Caco-2 (cell line): ENCODE measurements around the gene AK3. TPM values are rescaled to one million over a fixed set of nuclear protein-coding genes. Genes with fewer than 3 reads are reported as not detected.

ENCODE experiments used
- BruUV-seq: library from RNA; stranded (reverse); fragments of 400-500 nt; replicated peaks from 2 replicates; lab custom pipeline; 2021; lab: Mats Ljungman, UMichigan
- CTCF ChIA-PET: fragments of 300-600 bp; sonication (Branson Sonifier 250); formaldehyde crosslinking; loops from one replicate; lab custom pipeline; 2022; ENCODE audit warnings: antibody characterized with exemption; lab: Charles Lee
- POLR2A ChIA-PET: fragments of 300-600 bp; sonication (Branson Sonifier 250); formaldehyde crosslinking; loops from one replicate; lab custom pipeline; 2022; ENCODE audit warnings: antibody characterized with exemption; lab: Charles Lee
- DNase-seq, 2 experiments: peaks; one replicate each; pipeline versions ENCODE4 v3.0.0 to v3.0.0-alpha.2; 2020 to 2022
- H3K27me3 ChIP-seq: replicated peaks from 2 replicates; pipeline ENCODE4 v1.6.0; 2011; ENCODE audit warnings: low read length; ENCODE audit not compliant: control insufficient read depth, insufficient read depth
- H3K36me3 ChIP-seq: 2 replicates; pipeline ENCODE4 v1.5.1; 2011; ENCODE audit warnings: low read length; ENCODE audit not compliant: control insufficient read depth, insufficient read depth
- H3K4me1 ChIP-seq: fragments of 250-450 bp; sonication (Bioruptor Pico); 2 replicates; pipeline ENCODE4 v1.5.1; 2020; ENCODE audit warnings: mild to moderate bottlenecking
- H3K4me3 ChIP-seq: 2 replicates; pipeline ENCODE4 v1.5.1; 2011; ENCODE audit warnings: low read depth, mild to moderate bottlenecking, control low read depth, low read length
- H3K9me3 ChIP-seq: fragments of 250-450 bp; sonication (Bioruptor Pico); 2 replicates; pipeline ENCODE4 v1.5.1; 2020; ENCODE audit warnings: mild to moderate bottlenecking, moderate library complexity
- H3K27ac Mint-ChIP-seq: one replicate; pipeline ENCODE4 v1.8.0; 2022; ENCODE audit warnings: mixed read lengths; ENCODE audit not compliant: unreplicated experiment
- H3K27me3 Mint-ChIP-seq: one replicate; pipeline ENCODE4 v1.8.0; 2022; ENCODE audit warnings: mixed read lengths; ENCODE audit not compliant: insufficient read depth, unreplicated experiment
- H3K36me3 Mint-ChIP-seq: one replicate; pipeline ENCODE4 v1.8.0; 2022; ENCODE audit warnings: mild to moderate bottlenecking, mixed read lengths; ENCODE audit not compliant: insufficient read depth, unreplicated experiment
- H3K4me1 Mint-ChIP-seq: one replicate; pipeline ENCODE4 v1.8.0; 2022; ENCODE audit warnings: low read depth, mixed read lengths; ENCODE audit not compliant: unreplicated experiment
- H3K4me3 Mint-ChIP-seq: one replicate; pipeline ENCODE4 v1.8.0; 2022; ENCODE audit warnings: mild to moderate bottlenecking, moderate library complexity, mixed read lengths; ENCODE audit not compliant: unreplicated experiment
- H3K9me3 Mint-ChIP-seq: one replicate; pipeline ENCODE4 v1.8.0; 2022; ENCODE audit warnings: mixed read lengths; ENCODE audit not compliant: unreplicated experiment
- intact Hi-C: fragments of 100-400 bp; cut with micrococcal nuclease; formaldehyde crosslinking; loops from one replicate; pipeline ENCODE4 v1.10.0; 2022; ENCODE audit not compliant: unreplicated experiment
- total RNA-seq: library from RNA; stranded (reverse); gene quantifications from 2 replicates; pipeline ENCODE4 v1.2.3, GENCODE V29; 2022
- TF ChIP-seq, protein P1 (sequence below), 2 experiments: fragments of 200-600 bp in 1 of 2; IDR thresholded peaks; 1 replicate in 1 of 2; 2 replicates in 1 of 2; pipeline versions ENCODE4 v1.5.1 to v1.8.0; 2011 to 2022; ENCODE audit warnings: antibody characterized with exemption in 1 of 2, control low read depth in 1 of 2, inconsistent platforms in 1 of 2, low read depth in 1 of 2, low read length in 1 of 2, mild to moderate bottlenecking in 1 of 2, moderate library complexity in 1 of 2; ENCODE audit not compliant: insufficient read depth in 1 of 2, severe bottlenecking in 1 of 2, unreplicated experiment in 1 of 2

The AK3 gene
- total RNA-seq, 1 experiment from 2014 or later: 32.0 TPM

DNA sequence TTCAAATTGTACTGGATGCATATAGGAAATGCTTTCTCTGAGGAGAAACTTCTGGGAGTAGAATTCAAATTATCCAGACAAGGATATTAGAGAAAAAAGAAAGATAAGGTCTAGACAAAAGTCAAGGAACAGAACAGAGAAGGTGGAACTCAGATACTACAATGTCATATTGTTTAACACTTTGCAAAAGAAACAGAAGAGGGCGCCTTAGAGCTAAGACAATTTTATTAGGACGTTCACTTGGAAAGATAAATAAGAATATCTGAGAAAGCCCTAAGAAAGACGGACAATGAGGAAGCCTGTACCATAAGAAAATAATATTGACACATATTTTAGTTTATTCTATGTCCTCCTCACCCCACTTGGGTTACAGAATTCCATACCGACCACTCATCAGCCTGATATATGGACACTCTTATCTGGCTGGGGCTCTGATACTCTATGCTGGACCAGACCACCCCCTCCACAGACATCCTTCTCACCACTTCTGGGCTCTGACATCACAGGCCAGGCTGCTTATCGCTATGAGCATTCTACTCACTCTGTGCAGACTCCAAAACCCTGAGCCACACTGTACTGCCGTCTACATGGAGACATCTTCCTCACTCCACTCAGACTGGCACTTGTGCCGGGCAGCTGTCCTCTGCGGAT, 9.1 kb upstream of the AK3 start:
- Histone ChIP-seq H3K4me1 (no peaks in the 10 kb centered on the region), H3K36me3 (no peaks in the 10 kb centered on the region), H3K27me3 (no peaks in the 10 kb centered on the region), H3K9me3 (no peaks in the 10 kb centered on the region), H3K4me3 (no peak overlapping the region)
- BruUV-seq: no TSS peak
- CTCF ChIA-PET: interaction anchor here (0.5 to 1.0 kb wide), 3 partner anchors 9 to 160 kb away, joined by 3 to 10 read pairs (median 6); partner anchors contain the start of gene AK3
- Mint-ChIP-seq H3K9me3 (no peaks in the 10 kb centered on the region), H3K4me1 (peaks cover 6% of the 10 kb centered on the region), H3K4me3 (no peak overlapping the region), H3K27me3 (peaks cover 6% of the 10 kb centered on the region), H3K27ac (no peak overlapping the region), H3K36me3 (peaks cover 5% of the 10 kb centered on the region)
- peak in 1 of 2 experiments; percentile 12 for DNase-seq
- TF ChIP-seq, protein P1, sequence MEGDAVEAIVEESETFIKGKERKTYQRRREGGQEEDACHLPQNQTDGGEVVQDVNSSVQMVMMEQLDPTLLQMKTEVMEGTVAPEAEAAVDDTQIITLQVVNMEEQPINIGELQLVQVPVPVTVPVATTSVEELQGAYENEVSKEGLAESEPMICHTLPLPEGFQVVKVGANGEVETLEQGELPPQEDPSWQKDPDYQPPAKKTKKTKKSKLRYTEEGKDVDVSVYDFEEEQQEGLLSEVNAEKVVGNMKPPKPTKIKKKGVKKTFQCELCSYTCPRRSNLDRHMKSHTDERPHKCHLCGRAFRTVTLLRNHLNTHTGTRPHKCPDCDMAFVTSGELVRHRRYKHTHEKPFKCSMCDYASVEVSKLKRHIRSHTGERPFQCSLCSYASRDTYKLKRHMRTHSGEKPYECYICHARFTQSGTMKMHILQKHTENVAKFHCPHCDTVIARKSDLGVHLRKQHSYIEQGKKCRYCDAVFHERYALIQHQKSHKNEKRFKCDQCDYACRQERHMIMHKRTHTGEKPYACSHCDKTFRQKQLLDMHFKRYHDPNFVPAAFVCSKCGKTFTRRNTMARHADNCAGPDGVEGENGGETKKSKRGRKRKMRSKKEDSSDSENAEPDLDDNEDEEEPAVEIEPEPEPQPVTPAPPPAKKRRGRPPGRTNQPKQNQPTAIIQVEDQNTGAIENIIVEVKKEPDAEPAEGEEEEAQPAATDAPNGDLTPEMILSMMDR (IDR thresholded peaks at IDR 0.05; ENCODE audit: insufficient read depth in 1 of 2, low read depth in 1 of 2, low read length in 1 of 2, severe bottlenecking in 1 of 2, unreplicated experiment in 1 of 2): peak; percentile 13 to 24
- intact Hi-C loops: loop anchor here (10.0 kb wide), 1 partner anchor 855 kb away; no protein-coding TSS in a partner anchor
- POLR2A ChIA-PET: no interaction called here

- TF ChIP-seq, protein P1 (IDR thresholded peaks at IDR 0.05; ENCODE audit: insufficient read depth in 1 of 2, low read depth in 1 of 2, low read length in 1 of 2, severe bottlenecking in 1 of 2, unreplicated experiment in 1 of 2): no peak
- BruUV-seq: no TSS peak
- Mint-ChIP-seq H3K27ac (no peak overlapping the region), H3K9me3 (no peaks in the 10 kb centered on the region), H3K27me3 (peaks cover 9% of the 10 kb centered on the region), H3K4me1 (peaks cover 6% of the 10 kb centered on the region), H3K36me3 (peaks cover 5% of the 10 kb centered on the region), H3K4me3 (no peak overlapping the region)
- Histone ChIP-seq H3K27me3 (no peaks in the 10 kb centered on the region), H3K36me3 (no peaks in the 10 kb centered on the region), H3K4me3 (no peak overlapping the region), H3K9me3 (no peaks in the 10 kb centered on the region), H3K4me1 (no peaks in the 10 kb centered on the region)
- ChIA-PET CTCF (no interaction called here), POLR2A (no interaction called here)
- intact Hi-C loops: no loop called here
- DNase-seq: no peak
These were observed 7.6 kb upstream of the AK3 start for GRCh38 chr9:4748612-4749011.

- ChIA-PET CTCF (interaction anchor here (0.6 kb wide), 2 partner anchors 12 to 102 kb away, joined by 4 to 5 read pairs; no protein-coding TSS in a partner anchor), POLR2A (no interaction called here)
- no peak overlapping the region for H3K4me3 Mint-ChIP-seq
- no peaks in the 10 kb centered on the region for H3K9me3 Mint-ChIP-seq
- no peaks in the 10 kb centered on the region for H3K9me3 ChIP-seq
- TF ChIP-seq, protein P1 (IDR thresholded peaks at IDR 0.05; ENCODE audit: insufficient read depth in 1 of 2, low read depth in 1 of 2, low read length in 1 of 2, severe bottlenecking in 1 of 2, unreplicated experiment in 1 of 2): no peak
- no peaks in the 10 kb centered on the region for H3K27me3 ChIP-seq
- no peak overlapping the region for H3K4me3 ChIP-seq
- BruUV-seq: no TSS peak
- peaks cover 7% of the 10 kb centered on the region for H3K27me3 Mint-ChIP-seq
- no peaks in the 10 kb centered on the region for H3K36me3 Mint-ChIP-seq
- H3K4me1 ChIP-seq: no peaks in the 10 kb centered on the region; the same call in 1 of the 2 replicates
- intact Hi-C loops: no loop called here
- no peaks in the 10 kb centered on the region for H3K4me1 Mint-ChIP-seq
- H3K36me3 ChIP-seq: no peaks in the 10 kb centered on the region
- H3K27ac Mint-ChIP-seq: no peak overlapping the region
- DNase-seq: no peak
These were observed 5.5 kb upstream of the AK3 start for GRCh38 chr9:4746278-4747030.
